Body of pancreas (tissue), 4 donors: Measurements from ENCODE around the gene KRT3.

ENCODE experiments used
- CTCF ChIP-seq, 7 experiments: fragments of 450-650 bp in 4 of 7; fragments of 200-600 bp in 3 of 7; sonication (generic) in 3 of 7; IDR thresholded peaks; one replicate each; pipeline ENCODE4 v1.5.1; 2016 to 2019; ENCODE audit warnings: antibody characterized with exemption in 7 of 7
- POLR2A ChIP-seq, 3 donors: fragments of 450-650 bp; IDR thresholded peaks; one replicate each; pipeline ENCODE4 v1.6.1; 2016; ENCODE audit warnings: antibody characterized with exemption in 3 of 3, mild to moderate bottlenecking in 2 of 3

GRCh38 chr12:52771088-52771487, 24.8 kb downstream of the KRT3 start:
- no peak for TF ChIP-seq POLR2A (IDR thresholded peaks at IDR 0.05)
- TF ChIP-seq CTCF (IDR thresholded peaks at IDR 0.05) = no peak
